Left ventricle myocardium inferior (tissue), 1 donor: ENCODE results near the gene IDE. TPM values are rescaled to one million over a fixed set of nuclear protein-coding genes. Genes with fewer than 3 reads are reported as not detected.

Source experiments
- DNase-seq: peaks from one replicate; pipeline ENCODE4 v3.0.0-alpha.2; 2020
- H3K27ac ChIP-seq: fragments of 200-600 bp; replicated peaks from 2 replicates; pipeline ENCODE4 v1.8.0; 2021
- H3K27me3 ChIP-seq: fragments of 200-600 bp; 2 replicates; pipeline ENCODE4 v1.8.0; 2021; ENCODE audit warnings: low read depth
- H3K36me3 ChIP-seq: fragments of 200-600 bp; 2 replicates; pipeline ENCODE4 v1.8.0; 2021
- H3K4me1 ChIP-seq: fragments of 200-600 bp; 2 replicates; pipeline ENCODE4 v1.8.0; 2021
- H3K4me3 ChIP-seq: fragments of 200-600 bp; 2 replicates; pipeline ENCODE4 v1.8.0; 2021; ENCODE audit warnings: mild to moderate bottlenecking, moderate library complexity
- H3K9me3 ChIP-seq: fragments of 200-600 bp; replicated peaks from 2 replicates; pipeline ENCODE4 v1.8.0; 2021
- intact Hi-C: fragments of 100-400 bp; cut with micrococcal nuclease; formaldehyde crosslinking; loops from one replicate; pipeline ENCODE4 v1.11.0; 2022
- total RNA-seq: library from RNA; stranded (reverse); fragmentation: NEBNext Ultra II Directional; extraction: Animal tissue kit (Norgen Biotek cat#: 25700); gene quantifications from one replicate; pipeline ENCODE4 v1.2.1, GENCODE V29; 2021
- TF ChIP-seq, protein P1 (sequence below): fragments of 200-600 bp; IDR thresholded peaks from 2 replicates; pipeline ENCODE4 v1.8.0; 2021; ENCODE audit warnings: antibody characterized with exemption, mild to moderate bottlenecking, borderline replicate concordance
- donor health status: DM: no; HTN: yes; CAD: no; lungs with severe emphysema.

The IDE gene
- total RNA-seq, 1 donor from 2014 or later: 42.1 TPM

DNA sequence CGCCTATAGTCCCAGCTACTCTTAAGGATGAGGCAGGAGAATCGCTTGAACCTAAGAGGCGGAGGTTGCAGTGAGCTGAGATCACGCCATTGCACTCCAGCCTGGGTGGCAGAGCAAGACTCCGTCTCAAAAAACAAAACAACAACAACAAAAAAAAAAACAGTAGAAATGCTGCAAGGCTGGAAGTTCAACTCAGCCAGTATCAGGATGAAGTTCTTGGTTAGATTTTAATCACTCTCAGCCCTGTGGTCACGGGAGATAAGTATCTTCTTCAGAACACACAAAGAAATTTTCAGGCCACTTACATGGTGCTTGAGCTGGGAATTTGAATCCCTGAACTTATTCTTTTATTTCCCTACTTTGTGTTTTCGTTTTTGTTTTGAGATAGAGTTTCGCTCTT lies 162.5 kb downstream of the IDE start:
- Histone ChIP-seq H3K9me3 (peaks cover 4% of the 10 kb centered on the region), H3K4me3 (no peak overlapping the region), H3K27me3 (no peaks in the 10 kb centered on the region), H3K4me1 (no peaks in the 10 kb centered on the region), H3K27ac (no peak overlapping the region), H3K36me3 (no peaks in the 10 kb centered on the region)
- TF ChIP-seq, protein P1, sequence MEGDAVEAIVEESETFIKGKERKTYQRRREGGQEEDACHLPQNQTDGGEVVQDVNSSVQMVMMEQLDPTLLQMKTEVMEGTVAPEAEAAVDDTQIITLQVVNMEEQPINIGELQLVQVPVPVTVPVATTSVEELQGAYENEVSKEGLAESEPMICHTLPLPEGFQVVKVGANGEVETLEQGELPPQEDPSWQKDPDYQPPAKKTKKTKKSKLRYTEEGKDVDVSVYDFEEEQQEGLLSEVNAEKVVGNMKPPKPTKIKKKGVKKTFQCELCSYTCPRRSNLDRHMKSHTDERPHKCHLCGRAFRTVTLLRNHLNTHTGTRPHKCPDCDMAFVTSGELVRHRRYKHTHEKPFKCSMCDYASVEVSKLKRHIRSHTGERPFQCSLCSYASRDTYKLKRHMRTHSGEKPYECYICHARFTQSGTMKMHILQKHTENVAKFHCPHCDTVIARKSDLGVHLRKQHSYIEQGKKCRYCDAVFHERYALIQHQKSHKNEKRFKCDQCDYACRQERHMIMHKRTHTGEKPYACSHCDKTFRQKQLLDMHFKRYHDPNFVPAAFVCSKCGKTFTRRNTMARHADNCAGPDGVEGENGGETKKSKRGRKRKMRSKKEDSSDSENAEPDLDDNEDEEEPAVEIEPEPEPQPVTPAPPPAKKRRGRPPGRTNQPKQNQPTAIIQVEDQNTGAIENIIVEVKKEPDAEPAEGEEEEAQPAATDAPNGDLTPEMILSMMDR: no peak
- DNase-seq: no peak
- intact Hi-C loops: no loop called here

DNA sequence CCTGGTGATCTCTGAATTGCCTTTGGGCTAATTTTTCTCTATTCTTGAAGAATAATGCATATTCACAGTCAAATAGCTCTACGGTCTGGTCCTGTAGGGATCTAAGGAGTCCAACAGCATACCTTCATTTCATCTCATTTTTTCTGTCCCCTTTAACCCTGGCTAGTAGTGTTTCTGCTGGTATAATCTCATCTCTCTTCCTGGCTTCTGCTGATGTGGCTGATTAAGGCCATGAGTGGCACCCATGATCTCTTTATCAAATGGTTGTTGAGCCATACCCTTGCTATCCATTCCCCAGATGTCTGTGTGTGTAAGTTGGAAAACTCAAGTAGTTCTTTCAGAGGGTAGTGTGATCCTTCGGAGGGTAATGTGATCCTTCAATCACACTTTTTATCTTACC lies 163.4 kb downstream of the IDE start:
- TF ChIP-seq, protein P1: no peak
- H3K27ac ChIP-seq: no peak overlapping the region
- no peak overlapping the region for H3K4me3 ChIP-seq
- no peaks in the 10 kb centered on the region for H3K27me3 ChIP-seq
- no peaks in the 10 kb centered on the region for H3K4me1 ChIP-seq
- no peaks in the 10 kb centered on the region for H3K9me3 ChIP-seq
- H3K36me3 ChIP-seq: no peaks in the 10 kb centered on the region
- intact Hi-C loops: no loop called here
- no peak for DNase-seq

GRCh38 chr10:92408017-92408361 lies 165.9 kb downstream of the IDE start:
- H3K4me1 ChIP-seq: no peaks in the 10 kb centered on the region
- H3K27me3 ChIP-seq: no peaks in the 10 kb centered on the region
- intact Hi-C loops: no loop called here
- H3K4me3 ChIP-seq: no peak overlapping the region
- no peak for DNase-seq
- TF ChIP-seq, protein P1: no peak
- no peaks in the 10 kb centered on the region for H3K9me3 ChIP-seq
- H3K36me3 ChIP-seq: no peaks in the 10 kb centered on the region
- H3K27ac ChIP-seq: no peak overlapping the region

DNA sequence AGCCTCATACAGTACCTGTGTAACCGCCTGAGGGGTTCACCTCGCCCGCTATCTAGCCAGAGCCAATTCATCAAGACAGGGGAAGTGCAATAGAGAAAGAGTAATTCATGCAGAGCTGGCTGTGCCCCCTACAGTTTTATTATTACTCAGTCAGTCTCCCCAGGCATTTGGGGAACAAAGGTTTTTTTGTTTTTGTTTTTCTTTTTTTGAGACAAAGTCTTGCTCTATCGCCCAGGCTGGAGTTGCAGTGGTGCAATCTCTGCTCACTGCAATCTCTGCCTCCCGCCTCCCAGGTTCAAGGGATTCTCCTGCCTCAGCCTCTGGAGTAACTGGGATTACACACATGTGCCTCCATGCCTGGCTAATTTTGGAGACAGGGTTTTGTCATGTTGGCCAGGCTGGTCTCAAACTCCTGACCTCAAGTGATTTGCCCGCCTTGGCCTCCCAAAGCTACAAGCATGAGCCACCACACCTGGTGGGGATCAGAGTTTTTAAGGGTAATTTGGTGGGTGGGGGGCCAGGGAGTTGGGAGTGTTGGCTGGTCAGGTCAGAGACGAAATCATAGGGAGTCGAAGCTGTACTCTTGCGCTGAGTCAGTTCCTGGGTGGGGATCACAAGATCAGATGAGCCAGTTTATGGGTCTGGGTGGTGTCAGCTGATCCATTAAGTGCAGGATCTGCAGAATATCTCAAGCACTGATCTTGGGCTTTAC lies 166.4 kb downstream of the IDE start:
- Histone ChIP-seq H3K27ac (no peak overlapping the region), H3K4me1 (no peaks in the 10 kb centered on the region), H3K4me3 (no peak overlapping the region), H3K9me3 (no peaks in the 10 kb centered on the region), H3K27me3 (no peaks in the 10 kb centered on the region), H3K36me3 (no peaks in the 10 kb centered on the region)
- TF ChIP-seq, protein P1: no peak
- intact Hi-C loops: no loop called here
- no peak for DNase-seq

- Histone ChIP-seq H3K9me3 (no peaks in the 10 kb centered on the region), H3K4me1 (no peaks in the 10 kb centered on the region), H3K27me3 (no peaks in the 10 kb centered on the region), H3K27ac (no peak overlapping the region), H3K4me3 (no peak overlapping the region), H3K36me3 (no peaks in the 10 kb centered on the region)
- TF ChIP-seq, protein P1: no peak
- intact Hi-C loops: no loop called here
- DNase-seq: no peak
Measured at GRCh38 chr10:92405419-92405924, 168.4 kb downstream of the IDE start.
